OCI-LY3 (cell line): ENCODE measurements around the gene EYA4.

Source experiments
- H2AFZ ChIP-seq: fragments of 200-600, 300-600 bp; shearing (Covaris generic); 2 replicates; pipeline ENCODE4 v1.6.0; 2014; ENCODE audit warnings: antibody characterized with exemption, low read depth, low read length
- H3K27ac ChIP-seq: fragments of 200-600, 300-600 bp; sonication (generic); 2 replicates; pipeline ENCODE4 v1.5.1; 2014; ENCODE audit warnings: mild to moderate bottlenecking, low read length, moderate library complexity, mixed read lengths
- H3K27me3 ChIP-seq: fragments of 200-600, 300-600 bp; sonication (generic); 2 replicates; pipeline ENCODE4 v1.6.1; 2014; ENCODE audit warnings: low read depth, low read length, mixed read lengths
- H3K36me3 ChIP-seq: fragments of 200-600, 300-600 bp; sonication (generic); replicated peaks from 2 replicates; pipeline ENCODE3; 2014; ENCODE audit warnings: low read depth, low read length, mixed read lengths
- H3K4me1 ChIP-seq: fragments of 300-600, 200-600 bp; sonication (generic); 2 replicates; pipeline ENCODE4 v1.6.1; 2014; ENCODE audit warnings: low read length, mixed read lengths
- H3K4me2 ChIP-seq: fragments of 200-600, 300-600 bp; sonication (generic); 2 replicates; pipeline ENCODE4 v1.6.1; 2014; ENCODE audit warnings: low read length, mixed read lengths
- H3K4me3 ChIP-seq: fragments of 300-600, 200-600 bp; sonication (generic); 2 replicates; pipeline ENCODE4 v1.5.1; 2014; ENCODE audit warnings: antibody characterized with exemption, mild to moderate bottlenecking, low read length, moderate library complexity
- H3K79me2 ChIP-seq: fragments of 300-600, 200-600 bp; shearing (Covaris generic); 2 replicates; pipeline ENCODE4 v1.6.1; 2014; ENCODE audit warnings: mild to moderate bottlenecking, low read length, mixed read lengths
- H3K9ac ChIP-seq: fragments of 300-600, 200-600 bp; shearing (Covaris generic); 2 replicates; pipeline ENCODE4 v1.6.0; 2014; ENCODE audit warnings: mild to moderate bottlenecking, low read length, moderate library complexity
- H3K9me3 ChIP-seq: fragments of 200-600, 300-600 bp; shearing (Covaris generic); 2 replicates; pipeline ENCODE4 v1.6.1; 2014; ENCODE audit warnings: low read length, mixed read lengths; ENCODE audit not compliant: insufficient read depth
- H4K20me1 ChIP-seq: fragments of 200-600, 300-600 bp; sonication (generic); 2 replicates; pipeline ENCODE4 v1.6.1; 2016; ENCODE audit warnings: low read length, mixed read lengths; ENCODE audit not compliant: insufficient read depth
- EZH2phosphoT487 ChIP-seq: fragments of 200-600 bp; shearing (Covaris generic); IDR thresholded peaks from 2 replicates; pipeline ENCODE4 v1.6.1; 2018; ENCODE audit warnings: antibody characterized with exemption, mixed run types, low read depth
- TF ChIP-seq, protein P1 (sequence below): fragments of 200-600, 300-600 bp; sonication (generic); IDR thresholded peaks from 2 replicates; pipeline ENCODE4 v1.5.1; 2014; ENCODE audit warnings: antibody characterized with exemption, low read length, low read depth

The EYA4 gene

DNA sequence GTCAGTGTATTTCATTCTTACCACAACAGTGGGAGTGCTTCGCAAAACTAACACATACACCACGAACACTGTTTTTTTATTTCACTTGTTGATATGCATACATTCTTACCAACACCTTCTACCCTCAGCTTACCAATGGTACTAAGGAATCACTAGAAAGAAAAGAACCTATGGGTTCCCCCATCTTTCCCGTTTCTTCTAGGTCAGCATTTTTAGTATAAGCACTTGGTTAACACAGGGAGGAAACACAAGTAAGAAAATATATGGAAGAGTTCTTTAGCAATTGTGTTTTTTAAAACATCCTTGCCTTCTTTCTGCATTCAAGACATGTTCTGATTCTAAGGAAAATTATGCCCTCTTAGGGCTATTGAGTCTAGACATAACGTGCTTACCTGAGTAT is 39.9 kb upstream of the EYA4 start:
- Histone ChIP-seq H3K79me2 (no peaks in the 10 kb centered on the region), H3K9ac (no peak overlapping the region), H4K20me1 (no peaks in the 10 kb centered on the region), H3K4me3 (no peak overlapping the region), H3K4me2 (no peak overlapping the region), H3K9me3 (no peaks in the 10 kb centered on the region), H3K27me3 (no peaks in the 10 kb centered on the region), H3K36me3 (no peaks in the 10 kb centered on the region), H2AFZ (no peak overlapping the region), H3K4me1 (peaks cover 4% of the 10 kb centered on the region; the same call in 1 of the 2 replicates), H3K27ac (no peak overlapping the region)
- no peak for TF ChIP-seq EZH2phosphoT487
- TF ChIP-seq, protein P1, sequence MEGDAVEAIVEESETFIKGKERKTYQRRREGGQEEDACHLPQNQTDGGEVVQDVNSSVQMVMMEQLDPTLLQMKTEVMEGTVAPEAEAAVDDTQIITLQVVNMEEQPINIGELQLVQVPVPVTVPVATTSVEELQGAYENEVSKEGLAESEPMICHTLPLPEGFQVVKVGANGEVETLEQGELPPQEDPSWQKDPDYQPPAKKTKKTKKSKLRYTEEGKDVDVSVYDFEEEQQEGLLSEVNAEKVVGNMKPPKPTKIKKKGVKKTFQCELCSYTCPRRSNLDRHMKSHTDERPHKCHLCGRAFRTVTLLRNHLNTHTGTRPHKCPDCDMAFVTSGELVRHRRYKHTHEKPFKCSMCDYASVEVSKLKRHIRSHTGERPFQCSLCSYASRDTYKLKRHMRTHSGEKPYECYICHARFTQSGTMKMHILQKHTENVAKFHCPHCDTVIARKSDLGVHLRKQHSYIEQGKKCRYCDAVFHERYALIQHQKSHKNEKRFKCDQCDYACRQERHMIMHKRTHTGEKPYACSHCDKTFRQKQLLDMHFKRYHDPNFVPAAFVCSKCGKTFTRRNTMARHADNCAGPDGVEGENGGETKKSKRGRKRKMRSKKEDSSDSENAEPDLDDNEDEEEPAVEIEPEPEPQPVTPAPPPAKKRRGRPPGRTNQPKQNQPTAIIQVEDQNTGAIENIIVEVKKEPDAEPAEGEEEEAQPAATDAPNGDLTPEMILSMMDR: no peak

DNA sequence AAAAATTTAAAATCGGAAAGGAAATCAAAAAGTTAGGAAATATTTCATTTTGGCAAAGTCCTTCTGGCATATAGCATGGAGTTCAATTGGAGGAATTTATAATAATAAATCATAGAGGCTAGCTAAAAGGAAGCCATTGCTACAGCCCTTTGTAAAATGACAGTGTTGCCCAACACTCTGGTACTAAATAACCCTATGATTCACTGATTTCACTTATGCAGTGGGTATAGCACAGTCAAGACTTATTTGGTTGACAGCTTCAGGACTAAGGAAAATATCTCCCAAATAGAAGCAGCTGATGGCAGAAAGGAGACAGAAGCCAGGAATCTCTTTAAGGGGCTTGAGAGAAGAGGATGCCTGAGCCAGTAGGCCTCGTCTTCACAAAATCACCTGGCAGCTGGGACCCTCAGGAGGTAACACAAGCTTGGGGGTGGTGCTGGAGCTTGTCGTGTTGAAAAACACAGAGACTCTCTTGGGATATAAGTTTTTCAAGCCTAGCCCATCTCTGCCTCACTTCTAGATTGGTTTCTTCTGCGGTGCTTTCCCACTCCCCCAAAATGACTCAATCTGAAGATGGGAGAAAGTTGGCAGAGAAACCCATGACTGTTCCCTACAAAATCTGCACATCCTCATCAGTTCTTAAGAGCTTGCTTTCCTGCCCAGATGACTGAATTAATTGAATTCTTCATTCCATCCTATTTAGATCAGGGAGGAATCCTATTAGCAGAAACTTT is 38.4 kb upstream of the EYA4 start:
- Histone ChIP-seq H3K36me3 (no peaks in the 10 kb centered on the region), H3K9me3 (no peaks in the 10 kb centered on the region), H3K79me2 (no peaks in the 10 kb centered on the region), H3K4me1 (peaks cover 4% of the 10 kb centered on the region; the same call in 1 of the 2 replicates), H3K4me3 (no peak overlapping the region), H2AFZ (no peak overlapping the region), H4K20me1 (no peaks in the 10 kb centered on the region), H3K27ac (no peak overlapping the region), H3K9ac (no peak overlapping the region), H3K4me2 (no peak overlapping the region), H3K27me3 (no peaks in the 10 kb centered on the region)
- TF ChIP-seq, protein P1: no peak
- no peak for TF ChIP-seq EZH2phosphoT487

DNA sequence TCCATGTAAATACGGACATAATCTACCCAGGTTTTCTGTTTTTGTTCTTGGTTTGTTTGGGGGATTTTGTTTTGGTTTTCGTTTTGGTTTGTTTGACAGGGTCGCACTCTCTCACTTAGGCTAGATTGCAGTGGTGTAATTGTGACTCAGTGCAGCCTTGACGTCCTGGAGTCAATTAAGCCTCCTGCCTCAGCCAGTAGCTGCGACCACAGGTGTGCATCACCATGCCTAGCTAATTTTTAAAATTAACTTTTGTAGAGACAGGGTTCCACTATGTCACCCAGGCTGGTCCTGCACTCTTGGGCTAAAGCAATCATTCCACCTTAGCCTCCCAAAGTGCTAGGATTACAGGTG is 37.8 kb upstream of the EYA4 start:
- H3K27ac ChIP-seq: no peak overlapping the region
- H3K4me3 ChIP-seq: no peak overlapping the region
- H3K4me1 ChIP-seq: peaks cover 4% of the 10 kb centered on the region; the same call in 1 of the 2 replicates
- no peak for TF ChIP-seq EZH2phosphoT487
- TF ChIP-seq, protein P1: no peak
- no peak overlapping the region for H2AFZ ChIP-seq
- no peaks in the 10 kb centered on the region for H3K9me3 ChIP-seq
- H4K20me1 ChIP-seq: no peaks in the 10 kb centered on the region
- no peaks in the 10 kb centered on the region for H3K36me3 ChIP-seq
- no peak overlapping the region for H3K9ac ChIP-seq
- H3K79me2 ChIP-seq: no peaks in the 10 kb centered on the region
- no peak overlapping the region for H3K4me2 ChIP-seq
- no peaks in the 10 kb centered on the region for H3K27me3 ChIP-seq

DNA sequence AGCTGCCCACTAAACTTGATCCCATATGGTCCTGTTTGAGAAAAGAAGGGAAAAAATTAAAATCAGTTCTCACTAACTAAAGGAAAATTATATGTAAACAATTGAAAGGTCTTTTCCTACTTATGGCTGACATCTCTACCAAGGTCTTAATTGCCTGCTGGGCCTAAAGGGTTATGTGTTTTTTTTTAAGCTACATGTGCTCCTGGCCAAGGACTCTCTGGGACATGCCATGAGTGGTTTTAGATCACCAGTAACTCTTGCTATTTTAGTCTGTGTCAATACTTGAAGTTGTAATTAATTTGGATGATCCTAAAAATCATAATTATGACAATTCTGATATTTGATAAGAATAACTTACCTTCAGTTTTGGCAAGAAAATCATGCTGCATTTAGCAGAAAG is 35.9 kb upstream of the EYA4 start:
- H3K9ac ChIP-seq: no peak overlapping the region
- no peaks in the 10 kb centered on the region for H3K79me2 ChIP-seq
- no peaks in the 10 kb centered on the region for H4K20me1 ChIP-seq
- H3K9me3 ChIP-seq: no peaks in the 10 kb centered on the region
- no peak overlapping the region for H3K4me2 ChIP-seq
- no peak overlapping the region for H2AFZ ChIP-seq
- no peak overlapping the region for H3K27ac ChIP-seq
- no peaks in the 10 kb centered on the region for H3K27me3 ChIP-seq
- H3K4me1 ChIP-seq: peaks cover 4% of the 10 kb centered on the region; the same call in 1 of the 2 replicates
- no peaks in the 10 kb centered on the region for H3K36me3 ChIP-seq
- TF ChIP-seq, protein P1: no peak
- no peak for TF ChIP-seq EZH2phosphoT487
- H3K4me3 ChIP-seq: no peak overlapping the region
